ENCODE results near the gene NR1D2.

Gene NR1D2

GRCh38 chr3:23968463-23969184, 23.5 kb downstream of the NR1D2 start:
- DNase-seq: no peak

- DNase-seq: no peak
Observed at GRCh38 chr3:23969393-23969792, 24.3 kb downstream of the NR1D2 start.

GRCh38 chr3:23971684-23972083, 26.6 kb downstream of the NR1D2 start:
- no peak for DNase-seq

- no peak for DNase-seq
Observed at GRCh38 chr3:23976555-23976954, 31.5 kb downstream of the NR1D2 start.

- DNase-seq: no peak
Observed at GRCh38 chr3:23979569-23979968, 34.5 kb downstream of the NR1D2 start.

- DNase-seq: no peak
Observed at GRCh38 chr3:23981136-23981535, 36.0 kb downstream of the NR1D2 start.

- DNase-seq: no peak
Observed at GRCh38 chr3:23981955-23982354, 36.9 kb downstream of the NR1D2 start.

- DNase-seq: no peak
Observed at GRCh38 chr3:23984934-23985333, 39.8 kb downstream of the NR1D2 start.

- no peak for DNase-seq
Observed at GRCh38 chr3:23985747-23986544, 40.9 kb downstream of the NR1D2 start.

GRCh38 chr3:23987356-23987755, 42.3 kb downstream of the NR1D2 start:
- no peak for DNase-seq

- DNase-seq: no peak
Observed at GRCh38 chr3:23991306-23991682, 46.2 kb downstream of the NR1D2 start.

GRCh38 chr3:23991683-23992628, 46.9 kb downstream of the NR1D2 start:
- DNase-seq: peak; percentile 33 to 42

- DNase-seq: no peak
Observed at GRCh38 chr3:23993556-23994243, 48.6 kb downstream of the NR1D2 start.

- DNase-seq: no peak
Observed at GRCh38 chr3:23994244-23994569, 49.1 kb downstream of the NR1D2 start.

- DNase-seq: no peak
Observed at GRCh38 chr3:23995219-23995618, 50.1 kb downstream of the NR1D2 start.

- no peak for DNase-seq
Observed at GRCh38 chr3:23996095-23996524, 51.0 kb downstream of the NR1D2 start.

GRCh38 chr3:23999012-23999641, 54.0 kb downstream of the NR1D2 start:
- DNase-seq: peak; percentile 0 to 23

GRCh38 chr3:24002129-24002528, 57.0 kb downstream of the NR1D2 start:
- no peak for DNase-seq

GRCh38 chr3:24003466-24003865, 58.4 kb downstream of the NR1D2 start:
- DNase-seq: no peak

- no peak for DNase-seq
Observed at GRCh38 chr3:24004171-24004938, 59.3 kb downstream of the NR1D2 start.

GRCh38 chr3:24005669-24006068, 60.6 kb downstream of the NR1D2 start:
- DNase-seq: no peak
